Tibial nerve (tissue), 4 donors: ENCODE data around the gene FERD3L.

Experiments
- EP300 ChIP-seq, 2 donors: sonication (generic); formaldehyde crosslinking; IDR thresholded peaks; one replicate each; pipeline ENCODE4 v1.6.1; 2017; ENCODE audit warnings: antibody characterized with exemption in 2 of 2, mild to moderate bottlenecking in 1 of 2
- POLR2A ChIP-seq, 2 donors: fragments of 450-650 bp; IDR thresholded peaks; one replicate each; pipeline ENCODE4 v1.6.1; 2017; ENCODE audit warnings: antibody characterized with exemption in 2 of 2, mild to moderate bottlenecking in 2 of 2, moderate library complexity in 2 of 2
- TF ChIP-seq, protein P1 (sequence below), 5 experiments: fragments of 200-600 bp in 3 of 5; fragments of 450-650 bp in 2 of 5; sonication (generic) in 3 of 5; IDR thresholded peaks; one replicate each; pipeline ENCODE4 v1.5.1; 2016 to 2019; ENCODE audit warnings: antibody characterized with exemption in 5 of 5, mild to moderate bottlenecking in 3 of 5, moderate library complexity in 2 of 5

DNA sequence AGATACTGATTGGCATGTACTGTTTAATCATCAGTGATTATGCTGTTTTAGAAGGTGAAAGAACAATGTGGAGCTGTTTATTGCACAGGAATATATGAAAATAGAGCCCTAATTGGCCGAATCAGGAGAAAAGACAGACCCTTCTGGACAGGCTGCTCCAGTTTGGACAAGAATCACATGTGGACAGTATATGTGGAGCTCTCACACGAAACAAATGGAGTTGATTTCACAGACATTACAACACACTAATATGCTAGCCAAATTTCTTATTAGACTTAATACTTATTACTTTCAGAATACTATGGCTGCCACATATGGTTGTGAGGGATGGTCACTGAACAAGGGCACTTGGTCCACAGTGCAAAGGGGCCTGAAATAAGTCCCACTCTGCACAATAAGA, 43.3 kb downstream of the FERD3L start:
- TF ChIP-seq, protein P1, sequence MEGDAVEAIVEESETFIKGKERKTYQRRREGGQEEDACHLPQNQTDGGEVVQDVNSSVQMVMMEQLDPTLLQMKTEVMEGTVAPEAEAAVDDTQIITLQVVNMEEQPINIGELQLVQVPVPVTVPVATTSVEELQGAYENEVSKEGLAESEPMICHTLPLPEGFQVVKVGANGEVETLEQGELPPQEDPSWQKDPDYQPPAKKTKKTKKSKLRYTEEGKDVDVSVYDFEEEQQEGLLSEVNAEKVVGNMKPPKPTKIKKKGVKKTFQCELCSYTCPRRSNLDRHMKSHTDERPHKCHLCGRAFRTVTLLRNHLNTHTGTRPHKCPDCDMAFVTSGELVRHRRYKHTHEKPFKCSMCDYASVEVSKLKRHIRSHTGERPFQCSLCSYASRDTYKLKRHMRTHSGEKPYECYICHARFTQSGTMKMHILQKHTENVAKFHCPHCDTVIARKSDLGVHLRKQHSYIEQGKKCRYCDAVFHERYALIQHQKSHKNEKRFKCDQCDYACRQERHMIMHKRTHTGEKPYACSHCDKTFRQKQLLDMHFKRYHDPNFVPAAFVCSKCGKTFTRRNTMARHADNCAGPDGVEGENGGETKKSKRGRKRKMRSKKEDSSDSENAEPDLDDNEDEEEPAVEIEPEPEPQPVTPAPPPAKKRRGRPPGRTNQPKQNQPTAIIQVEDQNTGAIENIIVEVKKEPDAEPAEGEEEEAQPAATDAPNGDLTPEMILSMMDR (IDR thresholded peaks at IDR 0.05), result no peak
- TF ChIP-seq POLR2A (IDR thresholded peaks at IDR 0.05) (no peak), EP300 (IDR thresholded peaks at IDR 0.05) (no peak)
